Heart left ventricle (tissue), 13 donors: ENCODE data around the gene B3GLCT.

Experiments
- CTCF ChIP-seq, 12 donors: fragments of 200-600 bp; sonication (generic) in 4 of 12; IDR thresholded peaks; one replicate each; pipeline versions ENCODE4 v1.5.0 to v1.8.0; 2018 to 2022; ENCODE audit warnings: antibody characterized with exemption in 12 of 12, mild to moderate bottlenecking in 5 of 12
- POLR2A ChIP-seq, 2 donors: fragments of 450-650 bp; IDR thresholded peaks; one replicate each; pipeline ENCODE4 v1.6.1; 2017; ENCODE audit warnings: antibody characterized with exemption in 2 of 2, mild to moderate bottlenecking in 2 of 2, moderate library complexity in 2 of 2
- donor health status: ischemic (EF 13 %, LVEDD 7.1; RV severe dilation, severe dysfunction).
- donor health status: DM: no; HTN: yes; CAD: no.
- donor health status: DM: no; HTN: no; CAD: no.
- donor health status: ischemic (EF 25% LVEDD 6.9; RV normal size, moderate dysfunction).
- donor health status: ischemic (EF 25% LVEDD 5.7; RV mildly dilated, moderate dysfunction).
- donor health status: ischemic (EF 35%, LVEDD 5.7; RV mildly dilated, moderate dysfunction).
- donor health status: nonischemic (EF 11% LVEDD 7.7; RV severe dilation, severe dysfunction).
- donor health status: DM: yes; HTN: yes; CAD: no.
- donor health status: PGD.
- donor health status: ischemic (EF 29% LVEDD 5.4; RV normal size, mild dysfunction).
- donor health status: nonischemic (EF 23%, LVEDD 6.1; RV moderate dilation, normal function).

- TF ChIP-seq POLR2A (IDR thresholded peaks at IDR 0.05) = no peak
- TF ChIP-seq CTCF (IDR thresholded peaks at IDR 0.05) = no peak
These were observed 134.8 kb downstream of the B3GLCT start for GRCh38 chr13:31334547-31334946.
